Measurements from ENCODE around the gene HOMER1. TPM values are rescaled to one million over a fixed set of nuclear protein-coding genes. Genes with fewer than 3 reads are reported as not detected.

Gene HOMER1
- total RNA-seq, 2 experiments from 2014 or later = 6.3 to 13.9 TPM

GRCh38 chr5:79475152-79475466, 38.8 kb downstream of the HOMER1 start:
- ChIA-PET CTCF (ENCODE audit: unreplicated experiment) (interaction anchor here (1.0 kb wide), 1 partner anchor 342 kb away, joined by 3 read pairs; no protein-coding TSS in a partner anchor), POLR2A (interaction anchor here (0.6 to 1.0 kb wide), 2 partner anchors 35 to 1124 kb away, joined by 4 to 5 read pairs; no protein-coding TSS in a partner anchor)
- no peak overlapping the region for H2AFZ ChIP-seq (ENCODE audit: low read length)
- H3K4me1 ChIP-seq (ENCODE audit: insufficient read depth, low read length, poor library complexity, severe bottlenecking) = no peaks in the 10 kb centered on the region
- intact Hi-C loops (cut with micrococcal nuclease; ENCODE audit: unreplicated experiment) = no loop called here
- no peak overlapping the region for H3K4me2 ChIP-seq (ENCODE audit: low read length)
- no peaks in the 10 kb centered on the region for H3K9me2 ChIP-seq (ENCODE audit: insufficient read depth, low read length)
- H4K20me1 ChIP-seq (ENCODE audit: insufficient read depth, low read length) = no peaks in the 10 kb centered on the region
- no peaks in the 10 kb centered on the region for H3K36me3 ChIP-seq (ENCODE audit: insufficient read depth, low read length)
- H3K4me3 ChIP-seq (ENCODE audit: low read depth, low read length, poor library complexity, severe bottlenecking) = no peak overlapping the region
- TF ChIP-seq EZH2phosphoT487 (IDR thresholded peaks at IDR 0.05; ENCODE audit: borderline replicate concordance, low read depth, low read length) (no peak), CTCF (conservative IDR thresholded peaks at IDR 0.05; ENCODE audit: low read length) (no peak)
- H3K27ac ChIP-seq (ENCODE audit: low read depth, low read length, poor library complexity, severe bottlenecking) = no peak overlapping the region
- H3K9me3 ChIP-seq (ENCODE audit: low read length) = no peaks in the 10 kb centered on the region
- DNase-seq (ENCODE audit: low spot score) = no peak
- no TSS peak for BruUV-seq (replicated peaks)
- no peaks in the 10 kb centered on the region for H3K79me2 ChIP-seq (ENCODE audit: insufficient read depth, low read depth, low read length)

GRCh38 chr5:79474367-79475151, 39.4 kb downstream of the HOMER1 start:
- BruUV-seq (replicated peaks) = no TSS peak
- no peak overlapping the region for H3K27ac ChIP-seq (ENCODE audit: low read depth, low read length, poor library complexity, severe bottlenecking)
- no peak overlapping the region for H3K4me2 ChIP-seq (ENCODE audit: low read length)
- no peaks in the 10 kb centered on the region for H4K20me1 ChIP-seq (ENCODE audit: insufficient read depth, low read length)
- CTCF ChIA-PET (ENCODE audit: unreplicated experiment) = interaction anchor here (1.0 kb wide), 1 partner anchor 342 kb away, joined by 3 read pairs; no protein-coding TSS in a partner anchor
- no peaks in the 10 kb centered on the region for H3K36me3 ChIP-seq (ENCODE audit: insufficient read depth, low read length)
- H3K79me2 ChIP-seq (ENCODE audit: insufficient read depth, low read depth, low read length) = no peaks in the 10 kb centered on the region
- no peak overlapping the region for H3K4me3 ChIP-seq (ENCODE audit: low read depth, low read length, poor library complexity, severe bottlenecking)
- H3K4me1 ChIP-seq (ENCODE audit: insufficient read depth, low read length, poor library complexity, severe bottlenecking) = no peaks in the 10 kb centered on the region
- POLR2A ChIA-PET = interaction anchor here (0.6 to 1.0 kb wide), 2 partner anchors 35 to 1124 kb away, joined by 4 to 5 read pairs; no protein-coding TSS in a partner anchor
- TF ChIP-seq CTCF (conservative IDR thresholded peaks at IDR 0.05; ENCODE audit: low read length) = no peak
- TF ChIP-seq EZH2phosphoT487 (IDR thresholded peaks at IDR 0.05; ENCODE audit: borderline replicate concordance, low read depth, low read length) = no peak
- no peak overlapping the region for H2AFZ ChIP-seq (ENCODE audit: low read length)
- intact Hi-C loops (cut with micrococcal nuclease; ENCODE audit: unreplicated experiment) = no loop called here
- no peaks in the 10 kb centered on the region for H3K9me3 ChIP-seq (ENCODE audit: low read length)
- no peaks in the 10 kb centered on the region for H3K9me2 ChIP-seq (ENCODE audit: insufficient read depth, low read length)
- DNase-seq (ENCODE audit: low spot score) = no peak

GRCh38 chr5:79471556-79471955, 42.4 kb downstream of the HOMER1 start:
- Histone ChIP-seq H3K4me1 (ENCODE audit: insufficient read depth, low read length, poor library complexity, severe bottlenecking) (no peaks in the 10 kb centered on the region), H3K79me2 (ENCODE audit: insufficient read depth, low read depth, low read length) (no peaks in the 10 kb centered on the region), H2AFZ (ENCODE audit: low read length) (no peak overlapping the region), H3K9me2 (ENCODE audit: insufficient read depth, low read length) (no peaks in the 10 kb centered on the region), H3K4me2 (ENCODE audit: low read length) (no peak overlapping the region), H3K4me3 (ENCODE audit: low read depth, low read length, poor library complexity, severe bottlenecking) (no peak overlapping the region), H3K27ac (ENCODE audit: low read depth, low read length, poor library complexity, severe bottlenecking) (no peak overlapping the region), H3K36me3 (ENCODE audit: insufficient read depth, low read length) (no peaks in the 10 kb centered on the region), H4K20me1 (ENCODE audit: insufficient read depth, low read length) (no peaks in the 10 kb centered on the region), H3K9me3 (ENCODE audit: low read length) (no peaks in the 10 kb centered on the region)
- DNase-seq (ENCODE audit: low spot score) = no peak
- intact Hi-C loops (cut with micrococcal nuclease; ENCODE audit: unreplicated experiment) = no loop called here
- CTCF ChIA-PET (ENCODE audit: unreplicated experiment) = no interaction called here
- no TSS peak for BruUV-seq (replicated peaks)
- TF ChIP-seq EZH2phosphoT487 (IDR thresholded peaks at IDR 0.05; ENCODE audit: borderline replicate concordance, low read depth, low read length) = no peak
- TF ChIP-seq CTCF (conservative IDR thresholded peaks at IDR 0.05; ENCODE audit: low read length) = no peak
- POLR2A ChIA-PET = interaction anchor here (0.6 to 1.7 kb wide), 4 partner anchors 12 to 834 kb away, joined by 3 to 6 read pairs (median 4); no protein-coding TSS in a partner anchor

All from OCI-LY7 (cell line).